HG03457 (cell line): ENCODE data around the gene SSC5D.

ENCODE experiments used
- ATAC-seq: cut with Tn5 transposase; IDR thresholded peaks from one replicate; pipeline ENCODE4 v1.9.1; 2021; ENCODE audit warnings: moderate number of reproducible peaks; ENCODE audit not compliant: unreplicated experiment

SSC5D gene

DNA sequence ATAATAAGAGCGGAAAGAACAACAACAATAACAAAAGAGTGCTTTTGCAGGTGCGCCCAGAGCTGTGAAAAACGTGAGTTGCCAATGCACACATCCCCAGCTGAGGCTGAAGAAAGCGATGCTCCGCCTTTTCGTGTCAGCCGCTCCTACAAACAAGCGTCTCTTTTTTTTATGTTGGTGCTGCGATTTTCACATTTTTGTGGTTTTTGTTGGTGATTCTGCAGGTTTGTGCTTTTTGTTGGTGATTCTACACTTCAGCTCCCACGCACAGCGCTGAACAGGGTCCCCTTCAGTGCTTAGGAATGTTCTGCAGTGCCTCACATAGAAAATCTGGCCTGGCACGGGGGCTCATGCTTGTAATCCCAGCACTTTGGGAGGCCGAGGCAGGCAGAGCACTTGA is 64.4 kb downstream of the SSC5D start:
- no peak for ATAC-seq

DNA sequence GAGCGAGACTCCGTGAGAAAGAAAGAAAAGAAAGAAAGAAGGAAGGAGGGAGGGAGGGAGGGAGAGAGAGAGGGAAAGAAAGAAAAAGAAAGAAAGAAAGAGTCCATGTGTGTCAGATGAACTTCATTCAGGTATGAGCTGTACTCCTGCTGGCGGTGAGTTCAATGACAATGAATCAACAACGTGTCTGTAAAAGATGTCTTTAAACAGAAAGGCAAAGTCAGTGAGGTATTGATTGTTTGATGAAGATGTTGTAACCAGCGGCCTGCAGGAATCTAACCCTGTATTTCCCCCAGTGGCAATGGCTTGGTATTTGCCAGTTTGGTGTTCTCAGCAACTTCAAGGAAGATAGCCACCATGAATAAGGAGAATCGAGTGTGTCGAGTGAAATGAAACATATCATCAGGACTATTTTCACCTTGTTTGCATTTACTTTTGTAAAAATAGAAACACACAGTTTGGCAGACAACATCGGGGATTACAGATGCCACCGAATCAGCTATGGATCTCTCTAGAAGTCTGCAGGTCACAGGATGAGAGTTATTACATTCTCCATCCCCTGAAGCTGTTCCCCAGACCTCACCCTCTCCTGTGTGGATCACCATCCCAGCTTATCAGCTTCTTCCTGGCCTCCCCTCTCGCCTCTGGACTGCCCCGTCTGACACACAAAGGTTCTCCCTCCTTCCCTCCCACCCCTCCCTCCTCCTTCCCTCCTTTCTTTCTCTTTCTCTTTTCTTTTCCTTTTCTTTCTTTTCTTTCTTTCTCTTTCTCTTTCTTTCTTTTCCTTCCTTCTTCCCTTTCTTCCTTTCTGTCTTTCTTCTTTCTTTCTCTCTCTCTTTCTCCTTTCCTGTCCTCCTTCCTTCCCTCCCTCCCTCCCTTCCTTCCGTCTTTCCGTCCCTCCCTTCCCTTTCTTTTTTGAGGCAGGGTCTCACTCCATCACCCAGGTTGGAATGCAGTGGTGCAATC is 65.3 kb downstream of the SSC5D start:
- ATAC-seq: no peak

DNA sequence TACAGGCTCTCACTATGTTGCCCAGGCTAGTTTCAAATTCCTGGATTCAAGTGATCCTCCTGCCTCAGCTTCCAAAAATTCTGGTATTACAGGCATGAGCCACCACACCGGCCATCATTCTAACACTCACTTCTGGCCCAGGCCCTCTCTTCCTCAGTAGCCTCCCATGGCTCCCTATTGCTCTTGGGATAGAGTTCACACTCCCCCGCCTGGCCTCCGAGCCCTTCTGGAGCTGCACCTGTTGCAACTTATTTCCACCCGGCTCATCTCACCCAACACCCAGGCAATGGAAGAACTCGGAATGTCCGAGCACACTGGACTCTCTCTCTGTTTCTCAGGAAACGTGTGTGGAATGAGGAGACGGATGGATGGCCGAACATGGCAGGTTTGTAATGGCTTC is 66.1 kb downstream of the SSC5D start:
- no peak for ATAC-seq

DNA sequence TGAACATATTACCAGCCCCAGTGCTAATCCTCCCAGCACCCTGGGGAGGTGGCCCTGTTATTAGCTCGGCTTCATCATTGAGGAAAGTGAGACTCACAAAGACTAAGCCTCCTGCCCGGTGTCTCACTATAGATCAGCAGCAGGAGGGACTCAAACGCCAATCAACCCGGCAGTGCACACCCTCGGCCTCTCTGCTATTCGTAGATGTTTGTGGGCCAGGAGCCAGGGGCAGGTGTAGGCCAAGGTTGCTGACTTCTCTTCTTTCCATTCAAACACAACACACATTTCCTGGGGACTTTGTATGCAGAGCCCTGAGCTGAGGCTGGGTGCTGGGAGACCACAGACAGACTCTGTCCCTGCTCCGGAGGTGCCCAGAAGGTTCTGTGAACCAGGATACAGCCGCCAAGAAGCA is 66.5 kb downstream of the SSC5D start:
- ATAC-seq: no peak

DNA sequence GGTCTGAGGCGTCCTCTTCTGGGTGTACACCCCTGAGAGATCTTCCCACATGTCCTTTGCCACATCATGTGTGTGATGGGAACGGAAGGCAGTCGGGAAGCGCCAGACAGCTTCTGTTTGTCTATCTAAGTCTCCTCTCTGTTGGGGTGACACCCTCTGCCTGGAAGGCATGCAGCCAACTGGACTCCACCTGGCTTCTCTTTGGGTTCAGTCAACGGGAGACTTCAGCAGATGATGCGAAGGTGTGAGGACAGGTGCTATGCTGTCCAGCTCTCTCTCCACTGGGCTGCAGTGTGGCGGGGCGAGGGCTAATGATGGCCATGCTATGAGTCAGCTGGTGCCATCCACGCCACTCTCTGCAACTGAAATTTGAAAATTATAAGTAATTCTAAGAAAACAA is 71.4 kb downstream of the SSC5D start:
- ATAC-seq: no peak

DNA sequence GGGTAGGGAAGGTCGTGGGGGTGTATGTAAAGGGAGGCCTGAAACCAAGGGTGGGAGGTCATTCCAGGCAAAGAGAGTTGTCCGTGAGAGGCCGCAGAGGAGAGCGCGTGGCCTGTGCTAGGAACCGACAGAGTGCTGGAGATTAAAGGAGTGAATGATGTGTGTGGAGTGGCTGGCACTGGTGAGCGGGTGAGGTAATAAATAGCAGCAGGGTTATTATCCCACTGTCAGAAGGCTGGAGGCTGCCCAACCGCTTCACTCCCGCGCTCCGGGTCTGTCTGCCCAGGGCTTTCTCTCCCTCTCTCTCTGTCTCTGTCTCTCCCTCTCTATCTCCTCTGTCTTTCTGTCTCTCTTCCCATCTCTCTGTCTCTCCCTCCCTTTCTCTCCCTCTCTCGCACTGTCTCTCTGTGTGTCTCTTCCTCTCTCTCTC is 75.0 kb downstream of the SSC5D start:
- ATAC-seq: no peak

DNA sequence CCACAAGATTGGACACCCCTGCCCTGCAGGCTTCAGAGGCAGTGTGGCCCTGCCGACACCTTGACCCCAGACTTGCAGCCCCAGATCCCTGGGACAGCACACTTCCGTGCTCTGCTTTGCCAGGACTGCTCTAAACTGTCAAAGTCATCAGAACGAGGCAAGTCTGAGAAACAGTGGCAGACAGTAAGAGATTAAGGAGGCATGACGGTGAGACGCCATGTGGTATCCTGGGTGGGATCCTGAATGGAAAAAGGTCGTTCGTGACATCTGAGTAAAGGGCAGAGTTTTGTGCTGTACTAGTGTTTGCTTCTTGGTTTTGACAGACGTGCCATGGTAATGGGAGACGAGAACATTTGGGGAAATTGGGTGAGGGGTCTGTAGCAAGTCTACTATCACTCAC is 78.6 kb downstream of the SSC5D start:
- no peak for ATAC-seq

DNA sequence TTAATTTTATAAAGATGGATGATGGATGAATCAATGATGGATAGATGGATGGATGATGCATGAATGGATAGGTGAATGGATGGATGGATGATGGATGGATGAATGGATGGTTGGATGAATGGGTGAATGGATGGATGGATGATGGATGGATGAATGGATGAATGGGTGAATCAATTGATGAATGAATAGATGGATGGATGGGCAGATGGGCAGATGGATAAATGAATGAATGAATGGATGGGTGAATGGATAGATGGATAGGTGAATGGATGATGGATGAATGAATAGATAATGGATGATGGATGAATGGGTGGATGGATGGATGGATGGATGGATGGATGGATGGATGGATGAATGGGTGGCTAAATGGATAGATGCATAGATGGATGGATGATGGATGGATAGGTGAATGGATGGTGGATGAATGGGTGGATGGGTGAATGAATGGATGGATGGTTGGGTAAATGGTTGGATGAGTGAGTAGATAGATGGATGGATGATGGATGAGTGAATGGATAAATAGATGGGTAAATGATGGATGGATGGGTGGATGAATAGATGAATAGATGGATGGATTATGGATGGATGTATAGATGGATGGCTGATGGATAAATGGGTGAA is 79.6 kb downstream of the SSC5D start:
- no peak for ATAC-seq
